Panc1 (cell line): ENCODE results near the gene ADGRV1.

Experiments
- CTCF ChIP-seq: fragments of 450-650 bp; IDR thresholded peaks from 2 replicates; pipeline ENCODE4 v1.5.1; 2017; ENCODE audit warnings: mild to moderate bottlenecking
- POLR2AphosphoS5 ChIP-seq: IDR thresholded peaks from 2 replicates; pipeline ENCODE4 v1.6.1; 2012; ENCODE audit warnings: mild to moderate bottlenecking, low read depth, low read length, moderate library complexity
- REST ChIP-seq, 2 experiments: IDR thresholded peaks; 2 replicates each; pipeline ENCODE4 v1.6.1; 2011 to 2012; ENCODE audit warnings: low read depth in 2 of 2, control low read depth in 1 of 2, low read length in 1 of 2, mild to moderate bottlenecking in 1 of 2, moderate library complexity in 1 of 2; ENCODE audit not compliant: insufficient read depth in 1 of 2

GRCh38 chr5:91177085-91177484 is 618.5 kb downstream of the ADGRV1 start:
- TF ChIP-seq REST (IDR thresholded peaks at IDR 0.05; ENCODE audit: insufficient read depth in 1 of 2, low read depth in 2 of 2, low read length in 1 of 2) (no peak), CTCF (no peak), POLR2AphosphoS5 (no peak)
